HL-60 (cell line): ENCODE results near the gene TTC21A.

Experiments used
- DNase-seq, 2 experiments: peaks; one replicate each; pipeline ENCODE4 v3.0.0-alpha.2; 2010 to 2020; ENCODE audit warnings: low read depth in 1 of 2, low spot score in 1 of 2
- H3K27ac ChIP-seq: fragments of 250-450 bp; sonication (Bioruptor Pico); replicated peaks from 2 replicates; pipeline ENCODE4 v1.5.1; 2020; ENCODE audit warnings: mild to moderate bottlenecking, moderate library complexity
- H3K27me3 ChIP-seq: fragments of 250-450 bp; sonication (Bioruptor Pico); 2 replicates; pipeline ENCODE4 v1.5.1; 2021; ENCODE audit warnings: mild to moderate bottlenecking, moderate library complexity; ENCODE audit not compliant: insufficient read depth, poor library complexity, severe bottlenecking
- H3K4me3 ChIP-seq: replicated peaks from 2 replicates; pipeline ENCODE4 v1.5.1; 2011; ENCODE audit warnings: mild to moderate bottlenecking, control low read depth, low read length; ENCODE audit not compliant: insufficient read depth
- CTCF ChIP-seq: IDR thresholded peaks from one replicate; pipeline ENCODE4 v1.5.1; 2011; ENCODE audit warnings: low read length, control low read depth, inconsistent platforms; ENCODE audit not compliant: insufficient read depth
- GABPA ChIP-seq: IDR thresholded peaks from 2 replicates; pipeline ENCODE4 v1.6.1; 2012; ENCODE audit warnings: low read depth
- POLR2AphosphoS5 ChIP-seq: IDR thresholded peaks from 2 replicates; pipeline ENCODE4 v1.6.1; 2012; ENCODE audit warnings: low read depth
- REST ChIP-seq: IDR thresholded peaks from 2 replicates; pipeline ENCODE4 v1.6.1; 2012; ENCODE audit warnings: low read depth; ENCODE audit not compliant: insufficient replicate concordance
- SPI1 ChIP-seq: IDR thresholded peaks from 2 replicates; pipeline ENCODE4 v1.6.1; 2012; ENCODE audit warnings: low read depth, mild to moderate bottlenecking, borderline replicate concordance

Gene TTC21A

GRCh38 chr3:39134305-39134704 is 26.8 kb downstream of the TTC21A start:
- DNase-seq = no peak
- no peak for TF ChIP-seq POLR2AphosphoS5
- TF ChIP-seq SPI1 = no peak
- TF ChIP-seq REST = no peak
- no peak for TF ChIP-seq CTCF
- TF ChIP-seq GABPA = no peak

GRCh38 chr3:39135170-39135805 is 27.8 kb downstream of the TTC21A start:
- H3K4me3 ChIP-seq = no peak overlapping the region
- no peak overlapping the region for H3K27ac ChIP-seq
- no peak for DNase-seq
- no peaks in the 10 kb centered on the region for H3K27me3 ChIP-seq
- TF ChIP-seq GABPA (no peak), SPI1 (no peak), REST (no peak), CTCF (no peak)

More at GRCh38 chr3:39134305-39134704, 26.8 kb downstream of the TTC21A start:
- no peaks in the 10 kb centered on the region for H3K27me3 ChIP-seq
- no peak overlapping the region for H3K4me3 ChIP-seq
- H3K27ac ChIP-seq = no peak overlapping the region

- Histone ChIP-seq H3K27ac (no peak overlapping the region), H3K27me3 (no peaks in the 10 kb centered on the region), H3K4me3 (no peak overlapping the region)
- DNase-seq = no peak
- TF ChIP-seq CTCF (no peak), POLR2AphosphoS5 (no peak), REST (no peak), SPI1 (no peak), GABPA (no peak)
These were observed 29.3 kb downstream of the TTC21A start for GRCh38 chr3:39136533-39137434.
